ENCODE results near the gene CCDC169.

CCDC169 gene

DNA sequence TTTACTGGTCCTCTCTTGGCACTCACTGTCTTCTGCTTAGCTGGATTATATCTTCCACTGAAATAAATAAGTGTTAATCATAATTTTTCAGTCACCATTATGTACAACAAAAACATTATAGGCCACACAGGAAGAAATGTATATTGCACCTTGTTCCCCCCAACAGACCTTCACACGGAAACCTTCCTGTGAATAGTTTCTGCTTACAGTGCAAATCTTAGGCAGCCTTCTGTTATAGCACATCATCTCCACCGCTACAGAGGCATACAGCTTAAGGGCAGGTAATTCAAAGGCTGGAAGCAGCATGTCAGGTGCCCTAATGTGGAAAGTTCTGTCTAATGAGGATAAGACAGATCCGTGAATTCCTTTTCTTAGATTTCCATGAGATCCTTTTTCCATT, 66.4 kb downstream of the CCDC169 start:
- DNase-seq: no peak

DNA sequence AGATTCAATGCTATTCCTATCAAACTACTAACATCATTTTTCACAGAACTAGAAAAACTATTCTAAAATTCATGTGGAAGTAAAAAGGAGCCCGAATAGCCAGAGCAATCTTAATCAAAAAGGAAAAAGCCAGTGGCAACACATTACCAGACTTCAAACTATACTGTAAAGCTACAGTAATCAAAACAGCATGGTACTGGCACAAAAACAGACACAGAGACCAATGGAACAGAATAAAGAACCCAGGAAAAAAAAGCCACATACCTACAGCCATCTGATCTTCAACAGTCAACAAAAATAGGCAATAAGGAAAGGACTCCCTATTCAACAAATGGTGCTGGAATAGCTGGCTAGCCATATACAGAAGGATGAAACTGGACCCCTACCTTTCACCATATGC, 72.9 kb downstream of the CCDC169 start:
- no peak for DNase-seq

DNA sequence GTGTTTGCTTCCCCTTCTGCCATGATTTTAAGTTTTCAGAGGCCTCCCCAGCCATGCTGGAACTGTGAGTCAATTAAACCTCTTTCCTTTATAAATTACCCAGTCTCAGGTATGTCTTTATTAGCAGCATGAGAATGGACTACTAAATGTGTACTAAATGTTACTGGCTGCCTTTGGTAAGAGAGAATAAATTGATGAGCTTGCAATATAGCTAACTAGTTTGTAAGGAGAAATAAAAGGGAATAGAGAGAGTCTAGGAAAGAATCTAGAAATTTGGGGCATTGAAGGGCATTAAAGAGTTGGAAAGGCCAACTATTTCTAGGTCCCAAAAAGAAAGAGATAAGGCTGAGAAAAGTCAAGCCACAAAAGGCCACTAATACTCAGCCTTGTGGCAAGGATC, 77.7 kb downstream of the CCDC169 start:
- no peak for DNase-seq

DNA sequence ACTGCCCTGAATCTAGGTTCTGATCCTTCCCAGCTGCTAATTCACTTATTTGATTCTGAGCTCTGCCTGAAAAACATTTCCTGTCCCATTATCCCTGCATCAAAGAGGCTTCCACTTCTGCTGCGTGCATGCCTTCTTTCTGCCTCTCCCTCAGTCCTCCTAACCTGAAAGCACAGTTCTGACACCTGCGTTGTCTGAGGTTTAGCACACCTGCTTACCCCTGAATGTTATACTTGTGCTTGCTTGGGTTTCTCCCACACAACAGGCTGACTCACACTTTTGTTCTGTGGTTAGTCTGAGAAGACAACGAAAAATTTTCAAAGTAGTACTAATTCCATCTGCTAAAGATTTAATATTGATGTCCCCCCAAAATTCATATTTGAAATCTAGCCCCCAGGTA, 80.2 kb downstream of the CCDC169 start:
- DNase-seq: no peak

DNA sequence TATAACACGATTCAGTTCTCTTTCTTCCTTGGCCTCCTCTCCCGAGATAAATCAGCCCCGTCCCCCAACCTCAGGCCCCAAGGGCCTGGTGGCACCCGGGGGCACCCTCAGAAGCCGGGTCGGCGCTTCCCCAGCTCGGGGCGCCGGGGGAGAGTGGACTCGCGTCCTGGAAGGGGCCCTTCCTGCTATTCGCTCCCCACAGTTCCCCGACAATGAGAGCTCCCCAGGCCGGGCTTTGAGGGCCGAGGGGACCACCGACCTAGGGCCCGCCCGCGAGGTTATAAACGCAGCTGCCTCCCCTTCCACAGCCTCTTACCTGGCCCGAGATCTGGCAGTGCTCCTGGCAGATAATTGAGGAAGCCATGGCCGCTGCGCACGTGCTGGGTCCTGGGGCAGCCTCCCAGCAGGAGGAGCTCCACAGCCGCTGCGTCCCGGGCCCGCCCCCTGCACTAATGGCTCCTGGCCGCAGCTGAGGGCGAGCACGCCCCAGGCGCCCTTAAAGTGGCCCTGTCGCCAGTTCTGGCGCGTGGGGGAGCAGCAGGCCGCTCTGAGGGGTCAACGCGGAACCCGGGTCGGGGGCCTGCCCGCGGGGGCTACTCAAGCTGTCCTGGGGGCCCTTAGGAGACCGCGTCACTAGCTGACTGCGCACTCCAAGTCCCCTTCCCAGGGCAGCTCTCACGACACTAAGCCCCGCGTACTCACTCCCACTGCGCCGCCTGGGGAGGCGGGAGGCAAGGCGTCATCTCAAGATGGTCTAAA, 83.3 kb downstream of the CCDC169 start, which contains the start of gene SOHLH2:
Gene SOHLH2, minus strand, starts transcription at position 394 of the 759 bp plus-strand sequence. Its CDS starts 30 bp downstream, at position 364.
- no peak for DNase-seq

DNA sequence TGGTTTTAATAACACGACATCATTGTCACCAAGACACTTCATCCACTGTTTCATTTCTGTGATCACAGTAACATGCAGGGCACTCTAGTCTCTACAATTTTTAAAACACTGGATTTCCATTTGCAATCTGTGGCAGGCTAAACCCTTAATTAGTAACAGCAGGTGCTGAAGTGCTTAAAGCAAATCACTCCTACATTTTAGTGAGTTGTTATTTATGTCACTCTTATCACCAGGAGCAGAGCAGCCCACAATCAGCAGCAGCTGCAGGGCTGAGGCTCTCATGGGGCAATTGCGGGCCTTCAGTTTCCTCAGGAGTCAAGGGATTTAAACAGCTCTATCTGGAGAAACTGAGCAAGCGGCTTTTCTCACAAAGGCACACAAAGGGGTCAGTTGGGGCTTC, 84.8 kb downstream of the CCDC169 start:
- no peak for DNase-seq

DNA sequence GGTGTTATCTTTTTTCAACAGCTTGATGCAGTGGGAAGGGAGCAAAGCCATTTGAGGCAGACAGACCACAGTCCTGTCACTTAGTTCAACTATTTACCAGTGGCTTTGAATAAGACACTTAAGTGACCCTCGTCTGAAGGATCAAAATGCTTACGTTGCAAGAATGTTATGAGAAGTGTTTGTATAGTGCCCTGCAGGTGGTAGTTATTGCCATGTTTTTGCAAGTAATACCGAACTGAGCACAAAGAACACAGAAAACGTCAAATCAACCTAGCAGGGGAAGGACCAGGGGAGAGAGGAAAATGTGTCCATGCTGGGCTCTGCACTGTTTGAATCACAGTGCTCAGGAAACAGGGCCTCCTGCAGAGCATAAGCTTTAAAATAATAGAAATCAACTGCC, 86.0 kb downstream of the CCDC169 start:
- no peak for DNase-seq

DNA sequence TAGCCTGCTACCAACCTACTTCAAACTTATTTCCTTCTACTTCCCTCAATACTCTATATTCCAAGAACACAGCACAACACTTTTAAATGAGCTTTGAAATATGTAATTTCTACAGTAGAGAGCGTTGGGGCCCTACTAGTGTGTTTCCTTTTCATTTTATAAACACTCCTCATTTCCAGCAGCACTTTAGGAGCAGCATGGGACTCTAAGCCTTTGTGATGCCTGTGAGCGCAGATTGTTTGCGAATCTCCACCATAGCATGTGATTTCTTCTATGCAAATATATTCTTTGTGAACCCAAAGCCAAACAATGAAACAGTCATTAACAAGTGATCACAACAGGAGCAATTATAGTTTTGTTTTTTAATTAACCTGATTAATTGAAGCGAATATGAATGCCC, 86.9 kb downstream of the CCDC169 start:
- no peak for DNase-seq

DNA sequence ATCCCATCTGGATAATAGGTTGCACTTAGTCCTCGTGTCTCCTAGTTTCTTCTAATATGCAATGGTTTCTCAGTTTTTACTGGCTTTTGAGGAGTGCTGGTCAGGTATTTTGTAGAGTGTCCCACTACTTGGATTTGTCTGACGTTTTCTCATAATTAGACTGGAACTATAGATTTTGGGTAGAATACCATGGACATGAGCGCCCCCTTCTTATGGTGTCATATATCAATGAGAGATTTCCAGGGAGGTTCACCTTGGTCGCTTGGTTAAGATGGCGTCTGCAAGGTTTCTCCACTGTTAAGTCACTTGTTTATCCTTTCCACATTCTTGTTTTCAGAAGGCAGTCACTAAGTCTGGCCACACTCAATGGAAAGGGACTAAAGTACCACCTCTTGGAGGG, 89.9 kb downstream of the CCDC169 start:
- no peak for DNase-seq

DNA sequence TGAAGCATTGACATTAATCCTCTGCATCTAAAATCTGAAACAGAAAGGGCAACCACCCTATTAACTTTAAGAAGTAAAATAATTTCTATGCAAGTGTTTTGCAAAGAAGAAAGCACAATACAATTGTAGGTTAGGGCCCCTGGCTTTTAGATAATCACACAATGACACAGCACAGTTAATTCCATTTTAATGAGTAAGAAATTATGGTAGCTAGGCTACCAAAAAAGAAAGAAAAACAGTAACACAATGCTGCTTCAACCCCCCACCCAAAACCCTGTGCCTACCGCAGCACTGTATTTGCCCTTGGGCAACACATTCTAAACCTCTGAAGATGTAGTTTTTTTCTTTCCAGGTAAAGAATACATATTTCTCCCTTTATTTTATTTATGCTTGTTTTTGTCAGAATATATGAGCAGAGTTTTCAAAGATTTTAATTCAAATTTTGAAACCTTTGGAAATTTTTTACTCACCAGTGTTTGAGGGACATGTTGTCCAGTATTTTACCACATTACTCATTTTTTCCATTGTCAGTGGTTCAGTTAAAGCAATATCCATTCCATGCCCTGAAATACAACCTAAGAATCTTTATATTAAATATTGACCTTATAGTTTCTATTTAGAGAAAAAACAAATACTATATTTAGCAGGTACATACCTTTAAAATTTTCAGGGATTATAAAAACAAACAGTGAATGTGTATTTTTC, 104.3 kb downstream of the CCDC169 start:
- no peak for DNase-seq

DNA sequence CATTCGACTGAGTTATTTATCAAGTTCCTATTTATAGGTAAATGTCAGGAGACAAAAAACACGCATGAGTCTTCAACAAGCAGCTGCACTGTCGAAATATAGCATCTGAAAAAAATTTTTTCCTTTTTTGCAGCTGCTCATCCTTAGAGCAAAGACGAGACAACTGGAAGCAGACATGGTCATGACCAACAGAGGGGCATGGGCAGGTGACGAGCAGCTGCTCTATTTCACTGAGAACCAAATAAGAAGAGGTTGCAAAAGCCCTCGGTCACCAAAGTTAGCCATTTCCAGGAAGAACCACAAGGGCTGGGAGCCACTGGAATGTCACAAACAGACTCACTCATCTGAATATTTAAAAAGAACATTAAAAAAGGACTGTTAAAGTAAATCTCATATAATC, 105.4 kb downstream of the CCDC169 start:
- no peak for DNase-seq

DNA sequence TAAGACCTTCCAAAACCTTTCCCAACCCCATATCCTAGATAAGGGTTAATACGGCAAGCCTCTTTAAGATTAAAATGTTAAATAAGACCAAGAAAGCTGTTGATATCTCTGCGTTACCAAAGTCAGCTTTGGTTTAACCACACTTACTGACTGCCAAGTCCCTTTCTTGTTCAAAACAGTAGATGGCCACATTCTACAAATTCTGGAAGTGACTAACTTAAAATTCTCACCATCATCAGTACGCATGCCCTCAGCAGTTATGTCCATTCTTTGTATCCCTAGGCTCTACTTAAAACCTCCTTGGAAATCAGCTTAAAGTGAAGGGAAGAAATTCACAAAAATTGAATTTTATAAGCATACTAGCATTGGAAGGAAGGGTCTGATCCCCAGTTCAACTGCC, 106.8 kb downstream of the CCDC169 start:
- DNase-seq: no peak

DNA sequence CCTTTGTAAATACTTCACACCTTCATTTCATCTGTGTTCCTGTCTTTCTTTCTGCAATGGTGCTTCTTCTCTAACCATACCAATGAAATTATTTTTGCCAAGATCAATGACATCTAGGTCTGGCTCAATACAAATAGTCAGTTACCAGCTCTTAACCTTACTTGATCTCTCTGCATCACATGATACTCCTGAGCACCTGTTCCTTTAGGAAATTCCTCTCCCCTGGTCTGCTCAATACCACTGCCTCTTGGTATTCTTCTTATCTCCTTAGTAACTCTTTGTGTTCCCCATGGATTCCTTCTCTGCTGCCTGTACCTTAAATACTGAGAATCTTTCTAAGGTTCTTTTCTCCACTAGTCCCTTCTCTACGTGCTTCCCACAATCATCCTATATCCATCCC, 109.2 kb downstream of the CCDC169 start:
- DNase-seq: no peak

DNA sequence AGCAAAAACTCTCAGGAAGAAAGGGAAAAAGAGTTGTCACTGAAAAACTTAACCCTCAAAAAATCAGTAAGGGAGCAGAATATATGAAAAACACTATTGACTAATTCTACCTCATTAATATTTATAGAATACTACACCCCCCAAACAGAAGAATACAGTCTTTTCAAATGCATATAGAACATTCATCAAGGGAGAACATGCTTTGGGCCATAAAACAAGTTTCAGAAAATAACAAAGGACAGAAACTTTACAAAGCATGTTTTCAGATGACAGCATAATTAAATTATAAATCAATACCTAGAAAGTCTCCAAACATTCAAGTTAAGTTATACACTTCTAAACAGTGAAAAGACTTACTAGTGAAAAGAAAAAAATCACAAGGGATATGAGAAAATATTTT, 113.7 kb downstream of the CCDC169 start:
- DNase-seq: no peak

All from stimulated activated CD4-positive, alpha-beta T cell treated with anti-CD3 and anti-CD28 coated beads, Interleukin-2, amount 100 ng/mL, for 48 hours (primary cell).